GM19035 (cell line): ENCODE measurements around the gene LRRC72.
"Not testable (repeated sequence)": the region's sequence is repeated elsewhere in the genome, so short reads cannot be mapped to it uniquely, and the experiment has no call there.

Source experiments
- ATAC-seq: cut with Tn5 transposase; IDR thresholded peaks from one replicate; pipeline ENCODE4 v1.9.1; 2021; ENCODE audit not compliant: unreplicated experiment

LRRC72 gene

GRCh38 chr7:16571941-16572340 is 45.3 kb downstream of the LRRC72 start:
- no peak for ATAC-seq

DNA sequence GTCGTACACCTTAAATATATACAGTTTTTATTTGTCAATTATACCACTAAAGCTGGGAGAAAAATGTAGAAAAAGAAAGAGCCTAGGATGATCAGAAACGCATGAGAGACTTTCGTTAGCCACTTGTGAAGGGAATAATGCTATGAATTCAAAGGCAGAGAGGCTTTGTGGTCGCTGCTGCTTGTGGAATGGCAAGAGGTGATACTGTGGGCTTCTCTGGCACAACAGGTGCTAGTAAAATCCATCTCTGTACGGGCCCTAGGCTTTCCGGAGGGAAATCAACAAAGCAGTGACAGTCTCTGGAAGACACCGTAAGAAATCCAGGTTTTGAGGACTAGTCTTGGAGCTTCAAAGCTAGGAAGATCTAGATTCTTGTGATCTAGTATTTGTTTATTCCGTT is 52.6 kb downstream of the LRRC72 start:
- no peak for ATAC-seq

DNA sequence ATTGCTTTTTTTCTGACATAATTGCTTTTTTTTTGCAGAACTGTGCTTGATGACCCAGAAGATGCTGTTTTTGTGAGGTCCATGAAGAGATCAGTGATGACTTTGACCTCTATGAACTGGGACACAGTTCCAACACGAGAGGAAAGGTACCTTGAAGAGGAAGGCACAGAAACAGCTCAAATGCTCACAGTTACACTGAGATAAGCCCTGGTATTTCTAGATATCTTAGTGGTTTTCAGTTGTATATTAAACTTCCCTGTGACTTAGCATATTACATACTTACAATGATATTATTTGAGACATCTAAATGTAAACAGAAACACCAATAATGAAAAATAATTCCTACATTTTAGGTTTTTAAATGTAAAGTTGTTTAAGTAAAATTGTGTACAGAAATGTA is 54.7 kb downstream of the LRRC72 start:
- no peak for ATAC-seq

DNA sequence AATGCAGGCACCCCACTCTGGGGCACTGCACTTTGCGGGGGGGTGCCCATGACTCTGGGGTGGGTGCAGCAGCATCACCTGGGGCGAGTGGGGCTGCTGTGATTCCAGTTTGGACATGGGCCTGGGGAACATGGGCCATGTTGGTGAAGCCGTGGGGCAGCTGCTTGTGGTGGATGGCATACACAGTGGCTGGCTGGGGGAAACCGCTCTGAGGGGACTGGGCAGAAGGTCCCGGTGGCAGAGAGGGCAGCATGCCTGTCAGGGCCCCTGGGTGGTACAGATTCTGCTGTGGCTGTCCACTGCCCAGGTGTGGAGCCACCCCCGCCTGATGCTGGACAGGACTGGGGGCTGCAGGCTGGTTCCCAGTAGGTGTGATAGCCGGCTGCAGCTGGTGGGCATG is 57.2 kb downstream of the LRRC72 start:
- ATAC-seq = no peak

DNA sequence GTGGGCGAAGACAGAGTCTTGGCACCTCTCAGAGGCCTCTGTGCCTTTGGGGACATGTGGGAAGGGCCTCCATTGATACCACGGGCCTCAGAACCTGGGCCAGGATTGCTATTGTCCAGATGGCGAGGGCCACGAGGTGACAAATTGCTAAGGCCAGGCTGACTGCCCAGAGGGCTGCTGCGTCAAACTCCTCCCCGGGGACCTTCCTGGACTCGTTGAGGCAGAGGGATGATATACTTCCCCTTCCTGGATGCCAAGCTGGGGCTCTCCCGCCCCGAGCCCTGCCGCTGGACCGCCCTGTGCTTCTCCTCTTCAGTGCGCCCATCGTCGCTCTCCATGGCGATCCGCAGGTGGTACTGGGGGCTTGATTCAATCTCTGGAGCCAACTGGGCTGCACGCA is 58.9 kb downstream of the LRRC72 start:
- no peak for ATAC-seq

DNA sequence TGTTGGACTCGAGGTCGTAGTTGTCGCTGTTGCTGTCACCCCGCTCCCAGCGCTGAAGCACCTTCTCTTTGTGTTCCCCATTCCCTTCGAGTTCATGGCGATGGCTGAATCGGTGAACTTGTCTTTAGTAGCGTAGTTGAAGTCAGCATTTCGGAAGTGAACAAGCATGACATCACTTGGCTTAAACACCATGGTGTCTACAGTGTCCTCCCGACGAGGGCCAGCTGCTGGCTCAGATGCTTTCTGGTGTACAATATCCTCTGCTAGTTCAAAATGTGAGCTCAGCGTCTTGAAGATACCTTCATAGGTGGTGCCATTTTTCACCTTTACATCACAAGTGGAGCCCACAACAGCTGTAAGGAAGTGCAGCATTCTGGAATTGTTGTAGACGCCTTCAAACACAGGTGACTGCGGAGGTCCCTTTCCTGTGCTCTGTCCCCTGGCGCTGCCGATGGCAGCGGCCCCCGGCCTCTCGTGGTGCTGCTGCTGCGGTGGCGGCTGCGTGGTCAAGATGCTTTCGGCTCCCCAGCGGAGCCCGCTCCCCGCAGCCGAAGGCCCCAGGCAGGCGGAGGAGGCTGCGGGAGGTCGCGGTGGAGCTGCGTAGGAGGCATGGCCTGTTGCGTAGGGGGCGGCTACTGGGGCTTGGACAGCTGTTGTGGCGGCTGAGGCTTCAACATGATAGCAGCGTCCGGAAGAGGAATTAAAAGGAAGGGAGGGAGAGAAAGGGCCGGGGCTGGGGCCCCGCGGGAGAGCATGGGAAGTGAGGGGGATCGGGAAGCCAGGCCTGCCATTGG is 59.7 kb downstream of the LRRC72 start:
- no peak for ATAC-seq

DNA sequence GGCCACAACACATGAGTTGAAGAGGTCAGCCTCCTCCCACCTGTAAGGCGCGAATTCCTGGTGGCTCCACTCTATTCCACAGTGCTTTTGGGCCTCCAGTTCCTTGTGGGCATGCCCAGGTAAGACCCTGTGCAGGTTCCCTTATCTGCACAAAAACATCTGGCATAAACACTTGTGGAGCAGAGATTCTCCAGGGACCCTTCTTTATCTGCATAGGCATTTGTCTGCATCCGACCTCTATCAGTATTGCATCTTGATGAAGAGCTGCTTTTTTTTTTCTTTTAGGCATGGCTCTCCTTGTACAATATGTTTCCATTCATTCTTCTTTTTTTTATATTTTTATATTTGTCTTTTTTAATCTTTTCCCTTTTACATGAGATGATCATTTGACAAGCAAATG is 60.5 kb downstream of the LRRC72 start:
- no peak for ATAC-seq

- ATAC-seq = no peak
Measured at GRCh38 chr7:16587790-16588189, 61.2 kb downstream of the LRRC72 start.

- no peak for ATAC-seq
Measured at GRCh38 chr7:16589881-16590280, 63.3 kb downstream of the LRRC72 start.

- ATAC-seq = no peak
Measured at GRCh38 chr7:16590424-16590823, 63.8 kb downstream of the LRRC72 start.

- ATAC-seq = no peak
Measured at GRCh38 chr7:16592395-16592794, 65.8 kb downstream of the LRRC72 start.

DNA sequence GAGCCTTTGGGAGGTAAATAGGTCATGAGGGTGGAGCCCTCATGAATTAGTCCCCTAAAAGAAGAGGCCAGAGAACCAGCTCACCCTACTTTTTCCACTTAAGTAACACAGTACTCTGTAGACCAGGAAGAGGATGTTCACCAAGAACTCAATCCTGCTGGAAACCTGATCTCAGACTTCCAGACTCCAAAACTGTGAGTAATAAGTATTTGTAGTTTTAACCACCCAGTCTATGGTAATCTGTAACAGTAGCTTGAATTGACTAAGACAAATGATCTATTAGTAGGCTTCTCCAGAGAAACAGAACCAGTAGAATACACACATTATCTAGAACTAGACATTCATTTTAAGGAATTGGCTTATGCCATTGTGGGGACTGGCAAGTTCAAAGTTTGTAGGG is 67.4 kb downstream of the LRRC72 start:
- ATAC-seq = no peak

- ATAC-seq = no peak
Measured at GRCh38 chr7:16594676-16595075, 68.1 kb downstream of the LRRC72 start.

DNA sequence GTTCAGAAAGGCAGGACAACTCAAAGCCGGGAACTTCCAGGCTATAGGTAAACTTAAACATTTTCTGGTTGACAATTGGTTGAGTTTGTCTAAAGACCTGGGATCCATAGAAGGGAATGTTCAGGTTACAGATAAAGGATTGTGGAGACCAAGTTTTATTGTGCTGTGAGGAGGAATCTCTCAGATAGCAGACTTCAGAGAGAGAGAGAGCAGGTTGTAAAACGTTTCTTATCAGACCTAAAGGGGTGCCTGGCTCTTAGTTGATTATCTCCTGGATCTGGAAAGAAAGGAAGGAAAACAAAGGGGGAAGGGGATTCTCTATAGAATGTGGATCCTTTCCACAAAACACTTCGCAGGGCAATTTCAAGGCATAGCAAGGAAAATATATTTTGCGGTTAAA is 69.0 kb downstream of the LRRC72 start:
- ATAC-seq = not testable (repeated sequence)

DNA sequence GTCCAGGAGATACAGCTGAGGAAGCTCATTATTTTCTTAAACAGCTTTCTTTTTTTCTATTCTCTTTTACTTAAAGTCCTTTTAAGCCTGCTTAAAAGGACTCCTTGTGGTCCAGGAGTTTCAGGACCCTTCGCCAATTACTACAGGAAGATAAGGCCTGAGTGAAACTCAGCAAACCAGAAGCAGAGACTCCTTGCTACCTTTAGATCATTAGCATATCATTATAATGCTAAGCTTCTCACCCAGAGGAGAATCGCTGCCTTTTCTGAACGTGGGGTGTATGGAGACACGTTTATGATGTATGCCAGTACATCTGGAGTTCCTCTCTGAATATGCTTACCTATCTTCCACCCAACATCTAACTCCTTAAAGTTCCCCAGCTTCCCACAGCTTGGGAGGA is 71.4 kb downstream of the LRRC72 start:
- no peak for ATAC-seq

GRCh38 chr7:16599860-16600259 is 73.2 kb downstream of the LRRC72 start:
- no peak for ATAC-seq

DNA sequence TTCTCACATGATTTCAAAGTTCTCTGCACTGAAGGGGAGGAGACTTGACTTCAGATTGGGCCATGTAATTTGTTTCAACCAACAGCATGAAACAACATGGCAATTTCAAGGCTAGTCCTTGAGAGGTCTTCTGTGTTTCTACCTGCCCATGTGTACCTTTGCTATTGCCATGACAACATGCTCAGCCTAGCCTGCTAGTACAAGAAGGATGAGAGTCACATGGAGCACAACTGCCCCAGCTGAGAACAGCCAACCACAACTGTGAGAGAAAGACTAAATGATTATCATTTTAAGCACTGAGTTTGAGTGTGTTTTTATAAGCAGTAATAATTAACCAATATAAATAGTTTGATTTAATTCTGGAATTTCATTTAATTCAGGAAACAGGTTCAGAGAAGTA is 77.0 kb downstream of the LRRC72 start:
- no peak for ATAC-seq

GRCh38 chr7:16604054-16604453 is 77.4 kb downstream of the LRRC72 start:
- no peak for ATAC-seq

DNA sequence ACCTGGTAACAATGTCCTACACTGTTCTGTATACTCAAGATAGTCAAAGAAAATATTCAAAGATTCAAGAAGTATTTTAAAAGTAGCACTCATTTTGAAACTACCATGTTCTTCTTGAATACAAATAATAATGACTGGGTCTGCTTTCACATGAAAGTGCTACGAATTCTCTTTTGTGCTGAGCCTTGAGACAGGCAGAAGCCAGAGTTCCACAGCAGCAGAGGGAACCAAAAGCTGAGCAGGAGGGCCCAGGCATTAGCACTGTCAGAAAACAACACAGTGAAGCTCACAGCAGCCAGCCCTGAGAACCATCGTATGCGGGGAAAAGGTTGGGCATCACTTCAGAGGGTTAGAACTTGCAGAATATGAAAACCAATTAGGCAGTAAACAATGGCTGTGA is 80.1 kb downstream of the LRRC72 start:
- ATAC-seq = no peak

GRCh38 chr7:16609842-16610450 is 83.3 kb downstream of the LRRC72 start:
- peak; percentile 71 for ATAC-seq

- ATAC-seq = no peak
Measured at GRCh38 chr7:16611711-16612110, 85.1 kb downstream of the LRRC72 start.

GRCh38 chr7:16615228-16615627 is 88.6 kb downstream of the LRRC72 start:
- no peak for ATAC-seq

DNA sequence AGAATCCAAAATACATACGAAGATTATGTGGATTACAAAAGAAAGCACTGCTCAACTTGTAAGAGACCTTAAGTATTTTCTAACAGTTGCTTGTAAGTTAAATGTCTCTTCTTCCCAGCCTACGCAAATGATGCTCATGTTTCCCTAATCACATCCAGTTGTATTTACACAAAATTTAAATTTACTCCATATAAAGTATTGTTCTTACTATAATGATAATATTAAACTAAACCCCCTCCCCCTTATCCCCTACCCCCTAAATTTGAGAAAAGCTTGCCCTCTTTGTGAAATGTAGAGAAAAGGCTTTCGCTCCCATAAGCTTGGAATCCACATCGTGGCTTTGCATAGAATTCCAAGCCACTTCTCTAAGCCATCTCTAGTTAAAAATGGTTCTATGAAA is 89.5 kb downstream of the LRRC72 start:
- ATAC-seq = no peak
